ENCODE results near the gene MYRIP.

DNA sequence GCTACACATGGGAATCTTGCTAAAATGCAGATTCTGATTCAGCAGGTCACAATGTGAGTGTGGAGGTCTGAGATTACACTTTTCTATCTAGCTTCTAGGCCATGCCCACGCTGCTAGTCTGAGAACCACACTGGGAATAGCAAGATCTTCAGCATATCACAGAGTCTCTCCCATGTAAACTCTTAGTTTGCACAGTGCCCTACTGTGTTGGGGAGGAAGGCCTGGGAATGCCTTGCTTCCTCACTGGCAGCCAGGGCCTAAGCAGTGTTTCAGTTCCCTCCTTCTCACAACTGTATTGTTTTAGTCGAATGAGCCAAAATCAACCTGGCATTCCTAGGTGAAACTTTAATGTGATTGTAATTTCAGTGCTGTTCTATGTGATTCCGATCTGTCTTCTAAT, 320.1 kb downstream of the MYRIP start:
- TF ChIP-seq CTCF (IDR thresholded peaks at IDR 0.05; ENCODE audit: low read depth, low read length): no peak
- no peak for TF ChIP-seq EZH2phosphoT487 (IDR thresholded peaks at IDR 0.05; ENCODE audit: low read depth)

Measured in OCI-LY3 (cell line).